ENCODE results near the gene PRR29.

Gene PRR29

GRCh38 chr17:63962298-63962744, 35.8 kb upstream of the PRR29 start:
- no peak for TF ChIP-seq CTCF (IDR thresholded peaks at IDR 0.05; ENCODE audit: control extremely low read depth, extremely low read depth, low read depth, missing control alignments)
- POLR2A ChIA-PET = no interaction called here
- no peak for DNase-seq (ENCODE audit: extremely low spot score)
- CTCF ChIA-PET = interaction anchor here (0.8 to 9.1 kb wide), 4 partner anchors 11 to 43 kb away, joined by 3 to 54 read pairs (median 4); no protein-coding TSS in a partner anchor

DNA sequence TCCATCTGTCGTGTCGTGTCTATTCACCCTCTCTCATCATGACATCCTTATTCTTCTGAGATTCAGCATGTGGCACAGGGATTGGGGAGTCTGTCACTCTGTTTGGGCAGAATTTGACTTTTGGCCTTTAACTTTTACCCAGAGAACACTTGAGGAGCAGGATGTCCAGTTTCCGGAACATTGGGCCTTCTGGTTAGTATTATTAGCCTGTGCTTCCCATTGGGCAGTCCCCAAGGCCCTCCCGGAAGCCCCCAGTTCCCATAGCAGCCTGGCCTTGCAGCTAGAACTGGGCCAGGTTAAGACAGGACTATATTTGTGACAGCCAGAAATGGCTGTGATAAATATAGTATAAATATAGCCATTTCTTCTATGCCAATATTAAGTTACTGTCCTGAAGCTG, 35.0 kb upstream of the PRR29 start:
- no peak for TF ChIP-seq CTCF (IDR thresholded peaks at IDR 0.05; ENCODE audit: control extremely low read depth, extremely low read depth, low read depth, missing control alignments)
- ChIA-PET POLR2A (no interaction called here), CTCF (interaction anchor here (1.4 to 9.1 kb wide), 5 partner anchors 13 to 171 kb away, joined by 5 to 54 read pairs (median 6); no protein-coding TSS in a partner anchor)
- DNase-seq (ENCODE audit: extremely low spot score) = no peak

GRCh38 chr17:63966646-63967264, 31.4 kb upstream of the PRR29 start:
- CTCF ChIA-PET = interaction anchor here (0.6 to 9.1 kb wide), 8 partner anchors 12 to 119 kb away, joined by 3 to 54 read pairs (median 5); partner anchors contain the start of gene GH1
- POLR2A ChIA-PET = no interaction called here
- peak; percentile 53 for DNase-seq (ENCODE audit: extremely low spot score)
- TF ChIP-seq CTCF (IDR thresholded peaks at IDR 0.05; ENCODE audit: control extremely low read depth, extremely low read depth, low read depth, missing control alignments) = no peak

DNA sequence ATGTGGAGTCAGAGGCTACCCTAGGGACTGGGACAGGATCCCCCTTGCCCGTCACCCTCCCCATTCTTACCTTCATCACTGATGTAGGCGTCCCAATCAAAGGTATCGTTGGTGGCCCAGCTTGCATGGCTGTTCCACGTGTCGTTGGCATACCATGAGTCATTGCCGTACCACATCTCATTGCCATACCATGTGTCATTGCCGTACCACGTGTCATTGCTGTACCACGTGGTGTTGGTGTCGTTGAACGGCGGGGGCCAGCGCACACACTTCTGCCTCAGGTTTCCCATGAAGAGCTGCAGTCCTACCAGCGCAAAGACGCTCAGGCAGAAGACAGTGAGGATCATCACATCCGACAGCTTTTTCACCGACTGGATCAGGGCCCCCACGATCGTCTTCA, 30.2 kb upstream of the PRR29 start:
- TF ChIP-seq CTCF (IDR thresholded peaks at IDR 0.05; ENCODE audit: control extremely low read depth, extremely low read depth, low read depth, missing control alignments) = no peak
- CTCF ChIA-PET = interaction anchor here (0.9 to 9.1 kb wide), 7 partner anchors 10 to 166 kb away, joined by 3 to 54 read pairs (median 5); partner anchors contain the start of gene GH1
- POLR2A ChIA-PET = no interaction called here
- DNase-seq (ENCODE audit: extremely low spot score) = no peak

DNA sequence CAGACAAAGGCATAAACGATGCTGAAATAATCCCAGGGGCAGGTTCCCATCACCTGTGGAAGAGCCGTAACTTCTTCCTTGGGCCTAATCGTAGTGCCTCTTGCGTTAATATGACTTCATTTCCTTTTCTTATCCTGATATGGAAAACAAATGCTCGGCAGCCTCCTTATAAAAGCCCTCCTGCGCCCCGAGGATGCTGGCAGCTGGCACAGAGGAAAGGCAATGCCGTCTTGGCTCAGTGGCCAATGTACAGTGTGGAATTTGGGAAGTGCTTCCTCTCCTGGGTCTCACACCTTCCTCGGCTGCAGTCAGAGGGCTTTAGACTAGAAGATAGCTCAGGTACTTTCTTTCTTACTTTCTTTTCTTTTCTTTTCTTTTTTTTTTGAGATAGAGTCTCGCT, 28.9 kb upstream of the PRR29 start:
- ChIA-PET POLR2A (no interaction called here), CTCF (interaction anchor here (0.6 to 9.1 kb wide), 6 partner anchors 18 to 540 kb away, joined by 3 to 54 read pairs (median 4); partner anchors contain the start of gene GH1)
- DNase-seq (ENCODE audit: extremely low spot score) = no peak
- no peak for TF ChIP-seq CTCF (IDR thresholded peaks at IDR 0.05; ENCODE audit: control extremely low read depth, extremely low read depth, low read depth, missing control alignments)

DNA sequence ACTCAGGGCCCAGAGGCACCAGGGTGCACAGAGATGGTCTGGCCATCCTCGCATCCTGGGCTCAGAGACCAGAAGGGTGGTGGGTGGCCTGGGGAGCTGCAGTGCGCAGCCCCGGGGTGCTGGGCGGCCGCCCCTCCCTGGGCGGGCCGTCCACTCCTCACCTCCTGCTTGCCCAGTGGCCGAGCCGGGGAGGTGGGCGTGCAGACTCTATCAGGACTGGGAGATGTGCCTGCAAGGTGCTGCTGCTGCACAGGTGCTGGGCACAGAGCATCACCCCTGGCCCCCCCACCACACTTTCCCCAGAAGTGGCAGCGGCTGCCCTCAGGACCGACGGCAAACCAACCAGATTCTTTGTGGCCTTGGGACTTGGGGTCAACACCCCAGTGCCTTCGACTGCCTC, 25.4 kb upstream of the PRR29 start, which contains the start of gene SCN4A:
Gene SCN4A, minus strand, starts transcription at position 123 of the 400 bp plus-strand sequence. Its CDS starts 77 bp downstream, at position 46.
- CTCF ChIA-PET = no interaction called here
- DNase-seq (ENCODE audit: extremely low spot score) = no peak
- POLR2A ChIA-PET = no interaction called here
- no peak for TF ChIP-seq CTCF (IDR thresholded peaks at IDR 0.05; ENCODE audit: control extremely low read depth, extremely low read depth, low read depth, missing control alignments)

Data from GM10248 (cell line).